HG03442 (cell line): Measurements from ENCODE around the gene OPRD1.
"Not testable (repeated sequence)": the region's sequence is repeated elsewhere in the genome, so short reads cannot be mapped to it uniquely, and the experiment has no call there.

ENCODE experiments used
- ATAC-seq: cut with Tn5 transposase; IDR thresholded peaks from one replicate; pipeline ENCODE4 v1.9.1; 2021; ENCODE audit warnings: mild to moderate bottlenecking, moderate library complexity; ENCODE audit not compliant: unreplicated experiment

The OPRD1 gene

DNA sequence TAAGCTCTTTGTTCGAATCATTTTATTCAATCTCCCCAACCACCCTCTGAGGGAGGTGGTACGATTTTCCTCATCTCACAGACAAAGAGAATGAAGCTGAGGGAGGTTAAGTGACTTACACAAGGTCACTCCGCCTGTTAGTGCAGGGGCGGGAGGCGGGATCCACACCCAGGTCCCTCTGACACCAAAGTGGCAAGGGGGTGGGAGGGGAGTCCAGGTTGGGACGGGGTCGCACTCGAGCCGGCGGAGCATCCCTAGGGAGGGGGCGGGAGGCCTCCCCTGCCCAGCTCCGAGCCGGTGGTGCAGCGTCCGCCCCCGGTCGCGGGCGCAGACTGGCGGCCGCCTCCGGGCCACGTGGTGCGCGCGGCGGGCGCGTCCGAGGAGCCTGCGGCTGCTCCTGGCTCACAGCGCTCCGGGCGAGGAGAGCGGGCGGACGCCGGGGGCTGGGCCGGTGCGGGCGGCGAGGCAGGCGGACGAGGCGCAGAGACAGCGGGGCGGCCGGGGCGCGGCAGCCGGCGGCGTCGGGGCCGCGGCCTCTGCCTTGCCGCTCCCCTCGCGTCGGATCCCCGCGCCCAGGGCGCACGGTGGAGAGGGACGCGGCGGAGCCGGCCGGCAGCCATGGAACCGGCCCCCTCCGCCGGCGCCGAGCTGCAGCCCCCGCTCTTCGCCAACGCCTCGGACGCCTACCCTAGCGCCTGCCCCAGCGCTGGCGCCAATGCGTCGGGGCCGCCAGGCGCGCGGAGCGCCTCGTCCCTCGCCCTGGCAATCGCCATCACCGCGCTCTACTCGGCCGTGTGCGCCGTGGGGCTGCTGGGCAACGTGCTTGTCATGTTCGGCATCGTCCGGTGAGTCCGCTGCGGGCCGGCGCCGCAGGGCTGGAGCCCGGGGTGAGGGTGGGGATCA lies at the start of gene OPRD1:
Gene OPRD1, plus strand, starts transcription at position 405 of the 903 bp plus-strand sequence. Its CDS starts 214 bp downstream, at position 619.
- no peak for ATAC-seq

DNA sequence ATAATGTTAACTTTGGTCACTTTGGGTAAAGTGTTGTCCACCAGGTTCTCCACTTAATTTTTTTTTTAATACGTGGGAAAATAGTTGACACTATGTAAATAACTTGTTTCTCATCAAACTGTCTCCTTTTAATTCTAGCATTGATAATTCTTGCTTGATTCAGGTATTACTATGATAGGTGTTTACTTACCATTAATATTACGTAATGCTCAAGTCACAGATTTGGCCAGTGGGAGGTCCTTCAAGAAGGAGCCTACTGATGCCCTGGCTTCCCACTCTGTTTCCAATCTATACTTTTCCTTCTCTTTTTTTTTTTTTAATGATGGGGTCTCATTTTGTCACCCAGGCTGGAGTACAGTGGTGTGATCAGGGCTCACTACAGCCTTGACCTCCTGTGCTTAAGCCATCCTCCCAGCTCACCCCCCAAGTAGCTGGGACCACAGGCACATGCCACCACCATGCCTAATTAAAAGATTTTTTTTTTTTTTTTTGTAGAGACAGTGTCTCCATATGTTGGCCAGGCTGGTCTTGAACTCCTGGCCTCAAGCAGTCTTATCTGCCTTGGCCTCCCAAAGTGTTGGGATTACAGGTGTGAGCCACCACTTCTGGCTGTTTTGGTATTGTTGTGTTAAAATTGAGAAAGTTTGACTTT lies 45.3 kb upstream of the OPRD1 start:
- no peak for ATAC-seq

DNA sequence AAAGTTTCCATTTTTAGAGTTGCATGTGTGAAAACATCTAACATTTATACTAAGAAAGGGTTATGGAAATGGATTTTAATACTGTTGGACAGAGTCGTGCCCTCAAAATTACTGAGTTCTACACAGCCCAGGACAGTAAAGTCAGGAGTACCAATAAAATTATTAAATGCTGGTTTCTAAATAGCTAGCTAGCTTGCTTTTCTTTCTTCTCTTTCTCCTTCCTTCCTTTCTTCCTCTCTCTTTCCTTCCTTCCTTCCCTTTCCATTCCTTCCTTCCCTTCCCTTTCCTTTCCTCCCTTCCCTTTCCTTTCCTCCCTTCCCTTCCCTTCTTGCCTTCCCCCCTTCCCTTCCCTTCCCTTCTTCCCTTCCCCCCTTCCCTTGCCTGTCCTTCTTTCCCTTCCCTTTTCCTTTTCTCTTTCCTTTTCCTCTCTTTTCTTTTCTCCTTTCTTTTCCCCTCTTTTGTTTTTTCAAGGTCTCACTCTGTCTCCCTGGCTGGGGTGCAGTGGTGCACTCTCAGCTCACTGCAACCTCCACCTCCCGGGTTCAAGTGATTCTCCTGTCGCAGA lies 41.3 kb upstream of the OPRD1 start:
- ATAC-seq = no peak

DNA sequence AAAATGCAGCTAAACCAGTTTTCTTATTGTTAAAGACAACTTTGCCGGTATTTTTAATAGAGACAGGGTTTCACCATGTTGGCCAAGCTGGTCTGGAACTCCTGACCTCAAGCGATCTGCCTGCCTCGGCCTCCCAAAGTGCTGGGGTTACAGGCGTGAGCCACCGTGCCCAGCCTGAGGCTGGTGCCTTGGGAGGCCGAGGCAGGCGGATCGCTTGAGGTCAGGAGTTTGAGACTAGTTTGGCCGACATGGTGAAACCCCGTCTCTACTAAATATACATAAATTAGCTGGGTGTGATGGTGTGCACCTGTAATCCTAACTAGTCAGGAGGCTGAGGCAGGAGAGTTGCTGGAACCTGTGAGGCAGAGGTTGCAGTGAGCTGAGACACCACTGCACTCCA lies 40.0 kb upstream of the OPRD1 start:
- not testable (repeated sequence) for ATAC-seq

- ATAC-seq = no peak
Measured at GRCh38 chr1:28773105-28773504, 38.9 kb upstream of the OPRD1 start.

GRCh38 chr1:28775121-28775942 lies 36.6 kb upstream of the OPRD1 start:
- peak; percentile 42 for ATAC-seq

- ATAC-seq = no peak
Measured at GRCh38 chr1:28776341-28776740, 35.6 kb upstream of the OPRD1 start.

- ATAC-seq = no peak
Measured at GRCh38 chr1:28778021-28778420, 33.9 kb upstream of the OPRD1 start.

GRCh38 chr1:28779751-28780408 lies 32.1 kb upstream of the OPRD1 start:
- no peak for ATAC-seq

- ATAC-seq = no peak
Measured at GRCh38 chr1:28781305-28781704, 30.7 kb upstream of the OPRD1 start.

GRCh38 chr1:28782011-28782410 lies 30.0 kb upstream of the OPRD1 start:
- no peak for ATAC-seq

DNA sequence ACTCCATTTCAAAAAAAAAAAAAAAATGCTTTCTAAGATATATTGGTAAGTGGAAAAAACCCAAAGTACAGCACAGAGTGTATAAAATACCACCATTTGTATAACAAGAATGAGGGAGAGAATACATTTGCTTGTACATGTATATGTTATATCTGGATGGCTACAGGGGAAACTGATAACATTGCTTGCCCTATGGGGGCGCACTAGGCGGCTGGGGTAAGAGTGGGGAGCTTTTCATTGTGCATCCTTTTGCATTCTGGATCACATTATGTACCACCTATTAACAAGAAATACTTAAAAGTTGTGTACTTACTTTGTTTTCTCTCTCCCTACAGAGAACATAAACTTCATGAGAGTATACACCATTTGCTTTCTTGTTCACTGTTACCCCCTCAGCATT lies 28.6 kb upstream of the OPRD1 start:
- no peak for ATAC-seq

DNA sequence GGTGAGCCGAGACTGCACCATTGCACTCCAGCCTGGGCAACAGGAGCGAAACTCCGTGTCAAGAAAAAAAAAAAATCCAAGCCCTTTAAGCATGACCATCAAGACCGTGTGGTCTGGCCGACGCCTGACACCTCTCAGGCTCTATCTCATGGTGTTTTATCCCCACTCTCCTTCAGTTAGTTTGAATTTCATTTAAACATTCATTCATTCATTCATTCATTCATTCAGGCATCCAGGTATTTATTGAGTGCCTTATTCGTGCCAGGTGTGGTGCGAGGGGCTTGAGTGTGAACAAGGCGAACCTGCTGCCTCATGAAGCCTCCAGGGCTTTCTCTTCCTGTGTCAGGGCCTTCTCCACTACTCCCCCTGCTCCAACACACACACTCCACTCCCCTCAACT lies 22.6 kb upstream of the OPRD1 start:
- no peak for ATAC-seq

DNA sequence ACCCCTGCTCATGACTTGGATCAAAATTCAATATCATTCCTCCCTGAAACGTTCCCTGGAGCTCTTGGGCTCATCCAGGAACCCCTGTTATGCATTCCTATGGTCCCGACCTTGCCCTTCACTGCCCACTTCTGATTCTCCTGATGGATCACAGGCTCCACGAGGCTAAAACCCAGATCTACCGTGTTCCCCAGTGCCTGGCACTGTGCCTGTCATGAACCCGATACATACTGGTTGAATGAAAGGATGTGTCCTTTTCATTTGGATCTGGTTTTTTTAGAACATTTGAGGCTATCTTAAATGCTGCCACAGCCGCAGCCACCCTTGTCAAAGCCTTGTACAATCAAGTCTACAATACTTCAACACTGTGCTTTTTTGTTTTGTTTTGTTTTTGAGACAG lies 22.2 kb upstream of the OPRD1 start:
- no peak for ATAC-seq

DNA sequence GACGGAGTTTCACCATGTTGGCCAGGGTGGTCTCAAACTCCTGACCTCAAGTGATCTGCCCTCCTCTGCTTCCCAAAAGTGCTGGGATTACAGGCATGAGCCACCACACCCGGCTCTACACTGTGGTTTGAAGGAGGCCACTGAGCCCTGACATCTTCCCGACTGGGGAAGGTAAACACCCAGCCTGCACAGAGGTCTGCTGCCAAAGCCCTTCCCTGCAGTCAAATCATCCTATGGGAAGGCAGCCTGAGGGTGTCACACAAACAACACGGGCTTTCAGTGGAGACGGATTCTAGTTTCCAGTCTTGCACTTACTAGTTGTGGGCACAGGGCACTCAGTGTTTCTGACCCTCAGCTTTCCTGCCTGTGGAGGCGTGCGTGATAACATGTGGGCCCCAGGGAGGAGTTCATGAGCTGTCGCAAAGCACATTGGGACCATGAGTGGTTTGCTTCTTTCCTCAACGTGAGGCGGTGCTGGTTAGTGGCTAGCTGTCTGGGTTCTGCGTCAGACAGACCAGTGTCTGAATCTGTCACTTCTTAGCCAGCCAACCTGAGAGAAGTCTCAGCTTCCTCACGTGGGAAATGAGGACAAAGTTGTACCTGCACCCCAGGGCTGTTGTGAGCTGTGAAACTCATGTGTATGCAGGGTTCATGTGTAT lies 21.5 kb upstream of the OPRD1 start:
- no peak for ATAC-seq

DNA sequence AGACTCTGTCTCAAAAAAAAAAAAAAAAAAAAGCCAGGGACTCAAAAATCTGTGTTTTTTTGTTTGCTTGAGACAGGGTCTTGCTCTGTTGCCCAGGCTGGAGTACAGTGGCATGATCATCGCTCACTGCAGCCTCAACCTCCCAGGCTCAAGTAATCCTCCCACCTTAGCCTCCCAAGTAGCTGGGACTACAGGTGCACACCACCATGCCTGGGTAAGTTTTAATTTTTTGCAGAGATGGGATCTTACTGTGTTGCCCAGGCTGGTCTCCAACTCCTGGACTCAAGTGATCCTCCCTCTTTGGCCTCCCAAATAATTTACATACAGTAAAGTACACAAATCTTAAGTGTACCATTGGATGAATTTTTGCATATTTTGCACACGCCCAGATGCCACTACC lies 20.0 kb upstream of the OPRD1 start:
- ATAC-seq = not testable (repeated sequence)

- no peak for ATAC-seq
Measured at GRCh38 chr1:28792644-28793121, 19.3 kb upstream of the OPRD1 start.

DNA sequence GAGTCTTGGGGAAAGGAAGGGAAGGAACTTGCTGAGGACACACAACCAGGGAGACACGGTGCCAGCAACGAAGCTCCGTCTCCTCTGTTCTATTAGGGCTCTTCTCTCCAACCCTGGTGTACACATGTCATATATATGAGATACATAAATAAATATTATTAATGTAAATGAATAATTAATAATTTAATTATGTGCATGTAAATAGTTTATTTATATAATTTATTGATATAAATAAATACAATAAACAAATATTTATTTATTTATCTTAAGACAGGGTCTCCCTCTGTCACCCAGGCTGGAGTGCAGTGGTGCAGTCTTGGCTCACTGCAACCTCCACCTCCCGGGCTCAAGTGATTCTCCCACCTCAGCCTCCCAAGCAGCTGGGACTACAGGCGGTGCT lies 17.4 kb upstream of the OPRD1 start:
- not testable (repeated sequence) for ATAC-seq

DNA sequence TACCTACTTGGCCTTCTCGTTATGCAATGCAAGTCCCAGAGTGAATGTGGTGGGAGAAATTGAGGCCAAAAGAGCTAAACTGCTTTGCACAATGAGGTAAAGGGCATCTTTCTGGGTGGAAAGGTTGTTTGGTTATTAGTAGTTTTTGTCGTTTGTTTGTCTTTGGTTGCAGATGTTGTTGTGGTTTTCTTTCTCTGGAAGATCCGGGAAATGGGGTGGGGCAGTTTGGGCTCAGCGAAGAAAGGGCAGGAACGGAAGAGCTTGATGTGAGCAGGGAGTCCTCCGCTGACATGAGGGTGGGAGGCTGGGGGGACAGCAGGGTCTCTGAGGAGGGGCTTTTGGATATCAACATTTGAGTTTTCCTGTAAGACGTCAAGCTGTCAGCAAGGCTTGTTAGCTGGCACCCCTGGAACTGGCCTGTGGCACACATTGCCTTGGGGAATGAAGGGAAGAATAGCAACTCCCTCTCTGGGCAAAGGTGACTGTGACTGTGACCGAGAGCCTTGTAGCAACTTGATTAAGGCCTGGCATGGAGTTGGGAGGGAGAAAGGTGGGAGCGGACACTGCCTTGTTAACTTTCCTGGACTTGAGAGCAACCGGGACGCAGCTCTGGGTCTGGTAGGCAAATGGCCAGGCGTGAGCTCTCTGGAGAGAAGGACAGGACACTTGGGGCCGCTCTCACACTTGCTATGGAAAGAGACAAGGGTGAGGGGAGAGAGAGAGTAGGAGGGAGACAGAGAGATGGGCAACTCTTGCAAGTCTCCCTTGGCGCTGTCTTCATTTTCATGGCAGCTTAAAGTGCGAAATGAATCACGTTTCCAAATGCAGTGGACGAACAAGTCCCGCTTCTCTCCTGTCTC lies 15.4 kb upstream of the OPRD1 start:
- ATAC-seq = no peak
